Caco-2 (cell line): ENCODE measurements around the gene ZNF577. TPM values are rescaled to one million over a fixed set of nuclear protein-coding genes. Genes with fewer than 3 reads are reported as not detected.

Experiments
- BruUV-seq: library from RNA; stranded (reverse); fragments of 400-500 nt; replicated peaks from 2 replicates; lab custom pipeline; 2021; lab: Mats Ljungman, UMichigan
- CTCF ChIA-PET: fragments of 300-600 bp; sonication (Branson Sonifier 250); formaldehyde crosslinking; loops from one replicate; lab custom pipeline; 2022; ENCODE audit warnings: antibody characterized with exemption; lab: Charles Lee
- POLR2A ChIA-PET: fragments of 300-600 bp; sonication (Branson Sonifier 250); formaldehyde crosslinking; loops from one replicate; lab custom pipeline; 2022; ENCODE audit warnings: antibody characterized with exemption; lab: Charles Lee
- DNase-seq, 2 experiments: peaks; one replicate each; pipeline versions ENCODE4 v3.0.0 to v3.0.0-alpha.2; 2020 to 2022
- H3K27me3 ChIP-seq: replicated peaks from 2 replicates; pipeline ENCODE4 v1.6.0; 2011; ENCODE audit warnings: low read length; ENCODE audit not compliant: control insufficient read depth, insufficient read depth
- H3K36me3 ChIP-seq: 2 replicates; pipeline ENCODE4 v1.5.1; 2011; ENCODE audit warnings: low read length; ENCODE audit not compliant: control insufficient read depth, insufficient read depth
- H3K4me1 ChIP-seq: fragments of 250-450 bp; sonication (Bioruptor Pico); 2 replicates; pipeline ENCODE4 v1.5.1; 2020; ENCODE audit warnings: mild to moderate bottlenecking
- H3K4me3 ChIP-seq: 2 replicates; pipeline ENCODE4 v1.5.1; 2011; ENCODE audit warnings: low read depth, mild to moderate bottlenecking, control low read depth, low read length
- H3K9me3 ChIP-seq: fragments of 250-450 bp; sonication (Bioruptor Pico); 2 replicates; pipeline ENCODE4 v1.5.1; 2020; ENCODE audit warnings: mild to moderate bottlenecking, moderate library complexity
- H3K27ac Mint-ChIP-seq: one replicate; pipeline ENCODE4 v1.8.0; 2022; ENCODE audit warnings: mixed read lengths; ENCODE audit not compliant: unreplicated experiment
- H3K27me3 Mint-ChIP-seq: one replicate; pipeline ENCODE4 v1.8.0; 2022; ENCODE audit warnings: mixed read lengths; ENCODE audit not compliant: insufficient read depth, unreplicated experiment
- H3K36me3 Mint-ChIP-seq: one replicate; pipeline ENCODE4 v1.8.0; 2022; ENCODE audit warnings: mild to moderate bottlenecking, mixed read lengths; ENCODE audit not compliant: insufficient read depth, unreplicated experiment
- H3K4me1 Mint-ChIP-seq: one replicate; pipeline ENCODE4 v1.8.0; 2022; ENCODE audit warnings: low read depth, mixed read lengths; ENCODE audit not compliant: unreplicated experiment
- H3K4me3 Mint-ChIP-seq: one replicate; pipeline ENCODE4 v1.8.0; 2022; ENCODE audit warnings: mild to moderate bottlenecking, moderate library complexity, mixed read lengths; ENCODE audit not compliant: unreplicated experiment
- H3K9me3 Mint-ChIP-seq: one replicate; pipeline ENCODE4 v1.8.0; 2022; ENCODE audit warnings: mixed read lengths; ENCODE audit not compliant: unreplicated experiment
- intact Hi-C: fragments of 100-400 bp; cut with micrococcal nuclease; formaldehyde crosslinking; loops from one replicate; pipeline ENCODE4 v1.10.0; 2022; ENCODE audit not compliant: unreplicated experiment
- total RNA-seq: library from RNA; stranded (reverse); gene quantifications from 2 replicates; pipeline ENCODE4 v1.2.3, GENCODE V29; 2022
- TF ChIP-seq, protein P1 (sequence below), 2 experiments: fragments of 200-600 bp in 1 of 2; IDR thresholded peaks; 1 replicate in 1 of 2; 2 replicates in 1 of 2; pipeline versions ENCODE4 v1.5.1 to v1.8.0; 2011 to 2022; ENCODE audit warnings: antibody characterized with exemption in 1 of 2, control low read depth in 1 of 2, inconsistent platforms in 1 of 2, low read depth in 1 of 2, low read length in 1 of 2, mild to moderate bottlenecking in 1 of 2, moderate library complexity in 1 of 2; ENCODE audit not compliant: insufficient read depth in 1 of 2, severe bottlenecking in 1 of 2, unreplicated experiment in 1 of 2

ZNF577 gene
- total RNA-seq, 1 experiment from 2014 or later = 7.7 TPM

- ChIA-PET POLR2A (no interaction called here), CTCF (no interaction called here)
- Histone ChIP-seq H3K4me3 (no peak overlapping the region), H3K36me3 (no peaks in the 10 kb centered on the region), H3K27me3 (no peaks in the 10 kb centered on the region), H3K9me3 (peaks cover 14% of the 10 kb centered on the region), H3K4me1 (no peaks in the 10 kb centered on the region)
- Mint-ChIP-seq H3K27me3 (no peaks in the 10 kb centered on the region), H3K36me3 (no peaks in the 10 kb centered on the region), H3K9me3 (peaks cover 72% of the 10 kb centered on the region), H3K27ac (no peak overlapping the region), H3K4me1 (no peaks in the 10 kb centered on the region), H3K4me3 (no peak overlapping the region)
- TF ChIP-seq, protein P1, sequence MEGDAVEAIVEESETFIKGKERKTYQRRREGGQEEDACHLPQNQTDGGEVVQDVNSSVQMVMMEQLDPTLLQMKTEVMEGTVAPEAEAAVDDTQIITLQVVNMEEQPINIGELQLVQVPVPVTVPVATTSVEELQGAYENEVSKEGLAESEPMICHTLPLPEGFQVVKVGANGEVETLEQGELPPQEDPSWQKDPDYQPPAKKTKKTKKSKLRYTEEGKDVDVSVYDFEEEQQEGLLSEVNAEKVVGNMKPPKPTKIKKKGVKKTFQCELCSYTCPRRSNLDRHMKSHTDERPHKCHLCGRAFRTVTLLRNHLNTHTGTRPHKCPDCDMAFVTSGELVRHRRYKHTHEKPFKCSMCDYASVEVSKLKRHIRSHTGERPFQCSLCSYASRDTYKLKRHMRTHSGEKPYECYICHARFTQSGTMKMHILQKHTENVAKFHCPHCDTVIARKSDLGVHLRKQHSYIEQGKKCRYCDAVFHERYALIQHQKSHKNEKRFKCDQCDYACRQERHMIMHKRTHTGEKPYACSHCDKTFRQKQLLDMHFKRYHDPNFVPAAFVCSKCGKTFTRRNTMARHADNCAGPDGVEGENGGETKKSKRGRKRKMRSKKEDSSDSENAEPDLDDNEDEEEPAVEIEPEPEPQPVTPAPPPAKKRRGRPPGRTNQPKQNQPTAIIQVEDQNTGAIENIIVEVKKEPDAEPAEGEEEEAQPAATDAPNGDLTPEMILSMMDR (IDR thresholded peaks at IDR 0.05; ENCODE audit: insufficient read depth in 1 of 2, low read depth in 1 of 2, low read length in 1 of 2, severe bottlenecking in 1 of 2, unreplicated experiment in 1 of 2) = no peak
- intact Hi-C loops = no loop called here
- no peak for DNase-seq
- BruUV-seq = no TSS peak
These were observed 57.5 kb downstream of the ZNF577 start for GRCh38 chr19:51830274-51830673.

GRCh38 chr19:51824281-51825005 lies 63.3 kb downstream of the ZNF577 start:
- H3K4me1 ChIP-seq = no peaks in the 10 kb centered on the region
- no peaks in the 10 kb centered on the region for H3K27me3 ChIP-seq
- H3K4me3 ChIP-seq = no peak overlapping the region
- ChIA-PET POLR2A (no interaction called here), CTCF (no interaction called here)
- H3K36me3 ChIP-seq = no peaks in the 10 kb centered on the region
- intact Hi-C loops = no loop called here
- BruUV-seq = no TSS peak
- Mint-ChIP-seq H3K9me3 (peaks cover 76% of the 10 kb centered on the region), H3K27ac (no peak overlapping the region), H3K4me1 (no peaks in the 10 kb centered on the region), H3K36me3 (no peaks in the 10 kb centered on the region), H3K4me3 (no peak overlapping the region), H3K27me3 (no peaks in the 10 kb centered on the region)
- TF ChIP-seq, protein P1 (IDR thresholded peaks at IDR 0.05; ENCODE audit: insufficient read depth in 1 of 2, low read depth in 1 of 2, low read length in 1 of 2, severe bottlenecking in 1 of 2, unreplicated experiment in 1 of 2) = no peak
- no peak for DNase-seq
- H3K9me3 ChIP-seq = peaks cover 6% of the 10 kb centered on the region

GRCh38 chr19:51822946-51823345 lies 64.8 kb downstream of the ZNF577 start:
- Histone ChIP-seq H3K9me3 (peaks cover 6% of the 10 kb centered on the region), H3K4me1 (no peaks in the 10 kb centered on the region), H3K4me3 (no peak overlapping the region), H3K27me3 (no peaks in the 10 kb centered on the region), H3K36me3 (no peaks in the 10 kb centered on the region)
- intact Hi-C loops = no loop called here
- Mint-ChIP-seq H3K4me3 (no peak overlapping the region), H3K27me3 (no peaks in the 10 kb centered on the region), H3K4me1 (no peaks in the 10 kb centered on the region), H3K9me3 (peaks cover 83% of the 10 kb centered on the region), H3K36me3 (no peaks in the 10 kb centered on the region), H3K27ac (no peak overlapping the region)
- ChIA-PET CTCF (no interaction called here), POLR2A (no interaction called here)
- BruUV-seq = no TSS peak
- TF ChIP-seq, protein P1 (IDR thresholded peaks at IDR 0.05; ENCODE audit: insufficient read depth in 1 of 2, low read depth in 1 of 2, low read length in 1 of 2, severe bottlenecking in 1 of 2, unreplicated experiment in 1 of 2) = no peak
- DNase-seq = no peak
